Esophagus muscularis mucosa (tissue), 4 donors: ENCODE results near the gene MT1G. TPM values are rescaled to one million over a fixed set of nuclear protein-coding genes. Genes with fewer than 3 reads are reported as not detected.
"Not testable (repeated sequence)": the region's sequence is repeated elsewhere in the genome, so short reads cannot be mapped to it uniquely, and the experiment has no call there.

Experiments used
- DNase-seq: peaks from one replicate; pipeline ENCODE4 v3.0.0-alpha.2; 2017; ENCODE audit errors: extremely low spot score
- H3K27ac ChIP-seq, 4 donors: fragments of 200-600 bp; sonication (generic); replicated peaks in 1 of 4; 1 replicate in 3 of 4; 2 replicates in 1 of 4; pipeline ENCODE4 v1.5.1; 2016 to 2019; ENCODE audit warnings: mild to moderate bottlenecking in 1 of 4
- H3K27me3 ChIP-seq, 4 donors: fragments of 200-600 bp; sonication (generic); one replicate each; pipeline versions ENCODE4 v1.5.1 to v1.6.0; 2016 to 2019
- H3K36me3 ChIP-seq, 4 donors: fragments of 200-600 bp; sonication (generic); one replicate each; pipeline ENCODE4 v1.5.1; 2016 to 2019
- H3K4me1 ChIP-seq, 4 donors: fragments of 200-600 bp; sonication (generic); one replicate each; pipeline ENCODE4 v1.5.1; 2016 to 2019
- H3K4me3 ChIP-seq, 4 donors: fragments of 200-600 bp; sonication (generic); 1 replicate in 2 of 4; 2 replicates in 2 of 4; pipeline ENCODE4 v1.5.1; 2016 to 2019; ENCODE audit warnings: mild to moderate bottlenecking in 4 of 4, moderate library complexity in 1 of 4
- H3K9me3 ChIP-seq, 4 donors: fragments of 200-600 bp; sonication (generic); 1 replicate in 3 of 4; 2 replicates in 1 of 4; pipeline ENCODE4 v1.5.1; 2016 to 2019
- EP300 ChIP-seq: sonication (generic); formaldehyde crosslinking; IDR thresholded peaks from one replicate; pipeline ENCODE4 v1.6.1; 2017; ENCODE audit warnings: antibody characterized with exemption
- POLR2A ChIP-seq: fragments of 450-650 bp; IDR thresholded peaks from one replicate; pipeline ENCODE4 v1.6.1; 2017; ENCODE audit warnings: antibody characterized with exemption, moderate library complexity, mild to moderate bottlenecking, low read depth
- POLR2AphosphoS5 ChIP-seq, 2 donors: sonication (generic); formaldehyde crosslinking; IDR thresholded peaks; one replicate each; pipeline ENCODE4 v1.6.1; 2017; ENCODE audit warnings: antibody characterized with exemption in 2 of 2
- WGBS: methylation state at CpG from one replicate; pipeline ENCODE4 v1.1.5; 2018; 5-methylcytosine and 5-hydroxymethylcytosine counted together
- intact Hi-C: fragments of 100-400 bp; cut with DNase I; formaldehyde crosslinking; loops from one replicate; pipeline ENCODE4 v1.15.1; 2023
- total RNA-seq, 4 donors: library from RNA; depleted of rRNA; stranded (reverse); fragments of >200 nt; gene quantifications; one replicate each; pipeline versions ENCODE4 v1.1.0 to v1.2.1, GENCODE V29; 2016
- TF ChIP-seq, protein P1 (sequence below), 3 experiments: fragments of 200-600 bp in 2 of 3; fragments of 450-650 bp in 1 of 3; sonication (generic) in 2 of 3; IDR thresholded peaks; one replicate each; pipeline ENCODE4 v1.5.1; 2017 to 2019; ENCODE audit warnings: antibody characterized with exemption in 3 of 3, mild to moderate bottlenecking in 2 of 3, moderate library complexity in 1 of 3

Gene MT1G
- total RNA-seq, 4 donors from 2014 or later: 4.9 to 59.0 (median 19.0) TPM; not detected in 1

DNA sequence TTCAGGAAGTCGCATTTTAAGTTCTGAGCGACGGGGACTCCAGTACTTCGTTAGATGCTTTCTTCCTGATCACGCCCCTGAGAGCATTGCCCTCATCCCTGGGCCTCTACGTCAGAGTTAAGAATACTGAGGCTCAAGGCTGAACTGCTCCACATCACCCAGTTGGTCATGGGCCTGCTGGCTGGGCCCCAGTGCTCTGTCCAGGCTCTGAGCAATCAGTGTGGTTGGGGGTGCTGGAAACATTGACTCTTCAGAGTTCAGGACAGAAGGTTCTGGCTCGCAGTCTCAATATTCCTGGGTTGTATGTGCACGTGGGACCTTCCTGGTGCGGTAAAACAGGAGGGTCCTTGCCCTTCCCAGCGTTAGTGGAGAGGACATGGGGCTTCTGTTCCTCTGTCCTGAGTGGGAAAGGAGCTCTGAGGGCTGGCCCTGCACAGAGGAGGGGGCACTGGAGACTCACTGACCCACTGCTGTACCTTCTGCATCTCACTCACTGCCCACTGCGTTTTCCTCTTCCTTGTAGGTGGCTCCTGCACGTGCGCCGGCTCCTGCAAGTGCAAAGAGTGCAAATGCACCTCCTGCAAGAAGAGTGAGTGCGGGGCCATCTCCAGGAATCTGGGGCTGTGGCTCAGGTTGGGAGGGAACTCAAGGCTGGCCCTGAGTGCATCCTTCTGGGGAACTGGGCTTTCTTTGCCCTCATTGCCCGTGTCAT is 41.8 kb downstream of the MT1G start:
- H3K9me3 ChIP-seq: no peaks in the 10 kb centered on the region
- TF ChIP-seq POLR2AphosphoS5 (IDR thresholded peaks at IDR 0.05) (peak in 1 of 2 donors; percentile 67), EP300 (no peak), POLR2A (no peak)
- TF ChIP-seq, protein P1, sequence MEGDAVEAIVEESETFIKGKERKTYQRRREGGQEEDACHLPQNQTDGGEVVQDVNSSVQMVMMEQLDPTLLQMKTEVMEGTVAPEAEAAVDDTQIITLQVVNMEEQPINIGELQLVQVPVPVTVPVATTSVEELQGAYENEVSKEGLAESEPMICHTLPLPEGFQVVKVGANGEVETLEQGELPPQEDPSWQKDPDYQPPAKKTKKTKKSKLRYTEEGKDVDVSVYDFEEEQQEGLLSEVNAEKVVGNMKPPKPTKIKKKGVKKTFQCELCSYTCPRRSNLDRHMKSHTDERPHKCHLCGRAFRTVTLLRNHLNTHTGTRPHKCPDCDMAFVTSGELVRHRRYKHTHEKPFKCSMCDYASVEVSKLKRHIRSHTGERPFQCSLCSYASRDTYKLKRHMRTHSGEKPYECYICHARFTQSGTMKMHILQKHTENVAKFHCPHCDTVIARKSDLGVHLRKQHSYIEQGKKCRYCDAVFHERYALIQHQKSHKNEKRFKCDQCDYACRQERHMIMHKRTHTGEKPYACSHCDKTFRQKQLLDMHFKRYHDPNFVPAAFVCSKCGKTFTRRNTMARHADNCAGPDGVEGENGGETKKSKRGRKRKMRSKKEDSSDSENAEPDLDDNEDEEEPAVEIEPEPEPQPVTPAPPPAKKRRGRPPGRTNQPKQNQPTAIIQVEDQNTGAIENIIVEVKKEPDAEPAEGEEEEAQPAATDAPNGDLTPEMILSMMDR (IDR thresholded peaks at IDR 0.05): no peak
- 34% methylated on average over 11 of the region's 16 CpGs for WGBS
- DNase-seq: no peak
- H3K4me3 ChIP-seq: peak overlapping the region; percentile 61 to 78 (median 72)
- peaks cover 20 to 39% (median 30%) of the 10 kb centered on the region in 4 donors for H3K4me1 ChIP-seq
- H3K36me3 ChIP-seq: no peaks in the 10 kb centered on the region
- intact Hi-C loops: loop anchor here (2.0 to 10.0 kb wide), 2 partner anchors 17 to 201 kb away; partner anchors contain the start of genes AMFR and MT2A
- H3K27me3 ChIP-seq: no peaks in the 10 kb centered on the region
- peak overlapping the region; percentile 88 to 94 (median 92) for H3K27ac ChIP-seq

DNA sequence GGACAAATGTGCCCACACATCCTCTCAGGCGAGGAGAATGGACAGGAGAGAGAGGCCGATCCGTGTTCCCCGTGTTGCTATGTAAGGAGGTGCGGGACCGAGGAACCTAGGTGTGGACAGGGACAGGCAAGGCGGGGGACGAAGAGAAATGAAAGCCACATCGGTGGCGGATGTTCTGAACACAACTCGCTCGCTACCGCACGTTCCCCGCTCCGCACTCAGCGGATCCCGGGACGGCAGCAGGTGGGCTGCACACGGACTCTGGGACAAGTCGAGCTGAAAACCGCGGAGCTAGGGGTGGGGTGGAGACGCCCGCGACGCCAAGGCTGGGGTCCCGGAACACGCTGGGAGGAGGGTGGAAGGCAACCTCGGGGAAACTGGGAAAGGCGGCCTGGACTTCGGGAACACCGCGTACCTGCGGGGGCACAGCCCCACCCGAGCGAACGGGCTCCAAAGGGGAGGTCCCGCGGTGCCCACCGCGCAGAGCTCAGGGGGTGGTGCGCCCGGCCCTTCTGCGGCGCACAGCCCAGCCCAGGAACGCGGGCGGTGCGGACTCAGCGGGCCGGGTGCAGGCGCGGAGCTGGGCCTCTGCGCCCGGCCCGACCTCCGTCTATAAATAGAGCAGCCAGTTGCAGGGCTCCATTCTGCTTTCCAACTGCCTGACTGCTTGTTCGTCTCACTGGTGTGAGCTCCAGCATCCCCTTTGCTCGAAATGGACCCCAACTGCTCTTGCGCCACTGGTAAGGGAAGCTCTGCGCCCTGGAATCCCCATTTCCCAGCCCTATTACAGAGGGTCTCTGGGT is 42.5 kb downstream of the MT1G start, which contains the start of gene MT1E:
Gene MT1E, plus strand, starts transcription at position 642 of the 803 bp plus-strand sequence. Its CDS starts 71 bp downstream, at position 713.
- Histone ChIP-seq H3K9me3 (no peaks in the 10 kb centered on the region), H3K4me1 (peaks cover 20 to 40% (median 30%) of the 10 kb centered on the region in 4 donors), H3K27ac (peak within 1 kb of the TSS; percentile 88 to 94 (median 92)), H3K27me3 (no peaks in the 10 kb centered on the region), H3K36me3 (no peaks in the 10 kb centered on the region), H3K4me3 (peak within 1 kb of the TSS; percentile 61 to 78 (median 72))
- intact Hi-C loops: loop anchor here (2.0 to 10.0 kb wide), 2 partner anchors 17 to 201 kb away; partner anchors contain the start of genes AMFR and MT2A
- DNase-seq: no peak
- TF ChIP-seq, protein P1 (IDR thresholded peaks at IDR 0.05): no peak
- TF ChIP-seq EP300: peak; percentile 92
- peak; percentile 92 for TF ChIP-seq POLR2A
- TF ChIP-seq POLR2AphosphoS5 (IDR thresholded peaks at IDR 0.05): peak; percentile 85 to 99
- WGBS: 5% methylated on average over 43 of the region's 62 CpGs

DNA sequence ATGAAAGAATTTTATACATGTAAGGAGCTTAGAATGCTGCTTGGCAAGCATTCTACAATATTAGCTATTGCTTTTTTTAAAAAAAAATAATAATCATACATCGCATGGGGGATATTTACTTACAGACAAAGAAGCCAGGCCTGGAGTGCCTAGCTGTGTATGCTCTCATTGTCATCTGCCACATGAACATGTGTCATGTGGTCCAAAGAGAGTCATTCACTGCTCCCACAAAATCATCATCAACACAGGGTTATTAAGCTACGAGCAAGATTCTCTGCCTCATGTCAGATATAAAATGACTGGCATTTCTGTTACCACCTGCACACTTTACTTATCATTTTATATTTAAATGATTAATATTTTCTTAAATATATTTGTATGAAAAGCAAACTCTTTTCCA is 44.2 kb downstream of the MT1G start:
- H3K4me3 ChIP-seq: no peak overlapping the region
- H3K36me3 ChIP-seq: no peaks in the 10 kb centered on the region
- TF ChIP-seq, protein P1 (IDR thresholded peaks at IDR 0.05): no peak
- no peak for TF ChIP-seq POLR2A
- TF ChIP-seq EP300: no peak
- TF ChIP-seq POLR2AphosphoS5 (IDR thresholded peaks at IDR 0.05): no peak
- H3K27me3 ChIP-seq: no peaks in the 10 kb centered on the region
- no peak overlapping the region for H3K27ac ChIP-seq
- DNase-seq: no peak
- intact Hi-C loops: loop anchor here (2.0 to 10.0 kb wide), 2 partner anchors 15 to 199 kb away; partner anchors contain the start of genes AMFR and MT2A
- no peaks in the 10 kb centered on the region for H3K9me3 ChIP-seq
- H3K4me1 ChIP-seq: peaks cover 24 to 40% (median 30%) of the 10 kb centered on the region in 4 donors
- WGBS: 97% methylated on average over 2 of the region's 2 CpGs

DNA sequence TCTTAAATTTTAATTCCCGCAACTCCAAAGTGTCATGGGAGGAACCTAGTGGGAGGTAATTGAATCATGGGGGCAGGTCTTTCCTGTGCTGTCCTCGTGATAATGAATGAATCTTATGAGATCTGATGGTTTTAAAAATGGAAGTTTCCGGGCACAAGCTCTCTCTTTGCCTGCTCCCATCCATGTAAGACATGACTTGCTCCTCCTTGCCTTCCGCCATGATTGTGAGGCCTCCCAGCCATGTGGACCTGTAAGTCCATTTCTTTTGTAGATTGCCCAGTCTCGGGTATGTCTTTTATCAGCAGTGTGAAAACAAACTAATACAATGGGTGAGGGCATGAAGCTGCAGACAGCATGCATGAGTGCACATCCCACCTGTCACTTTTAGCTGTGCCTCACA is 44.7 kb downstream of the MT1G start:
- not testable (repeated sequence) for H3K36me3 ChIP-seq, DNase-seq, H3K9me3 ChIP-seq, H3K4me3 ChIP-seq, H3K27me3 ChIP-seq, H3K27ac ChIP-seq
- H3K4me1 ChIP-seq: peaks cover 29 to 43% (median 30%) of the 10 kb centered on the region in 4 donors
- WGBS: 91% methylated on average over 5 of the region's 5 CpGs
- intact Hi-C loops: loop anchor here (10.0 kb wide), 1 partner anchor 198 kb away; the partner anchor contains the start of gene AMFR

DNA sequence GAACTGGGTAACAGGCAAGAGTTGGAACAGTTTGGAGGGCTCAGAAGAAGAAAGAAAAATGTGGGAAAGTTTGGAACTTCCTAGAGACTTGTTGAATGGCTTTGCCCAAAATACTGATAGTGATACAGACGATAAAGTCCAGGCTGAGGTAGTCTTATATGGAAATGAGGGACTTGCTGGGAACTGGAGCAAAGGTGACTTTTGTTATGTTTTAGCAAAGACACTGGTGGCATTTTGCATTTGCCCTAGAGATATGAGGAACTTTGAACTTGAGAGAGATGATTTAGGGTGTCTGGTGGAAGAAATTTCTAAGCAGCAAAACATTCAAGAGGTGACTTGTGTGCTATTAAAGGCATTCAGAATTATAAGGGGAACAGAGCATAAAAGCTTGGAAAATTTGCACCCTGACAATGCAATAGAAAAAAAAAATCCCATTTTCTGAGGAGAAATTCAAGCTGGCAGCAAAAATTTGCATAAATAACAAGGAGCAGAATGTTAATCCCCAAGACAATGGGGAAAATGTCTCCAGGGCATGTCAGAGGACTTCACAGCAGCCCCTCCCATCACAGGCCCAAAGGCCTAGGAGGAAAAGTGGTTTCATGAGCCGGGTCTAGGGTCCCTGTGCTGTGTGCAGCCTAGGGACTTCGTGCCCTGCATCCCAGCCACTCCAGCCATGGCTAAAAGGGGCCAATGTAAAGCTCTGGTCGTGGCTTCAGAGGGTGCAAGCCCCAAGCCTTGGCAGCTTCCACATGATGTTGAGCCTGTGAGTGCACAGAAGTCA is 46.0 kb downstream of the MT1G start:
- not testable (repeated sequence) for H3K9me3 ChIP-seq, DNase-seq, H3K27me3 ChIP-seq, H3K4me3 ChIP-seq, H3K36me3 ChIP-seq
- intact Hi-C loops: loop anchor here (10.0 kb wide), 1 partner anchor 197 kb away; the partner anchor contains the start of gene AMFR
- H3K4me1 ChIP-seq: peaks cover 32 to 45% (median 35%) of the 10 kb centered on the region in 4 donors
- 80% methylated on average over 4 of the region's 4 CpGs for WGBS
- H3K27ac ChIP-seq: peak overlapping the region in 3 of 4 donors; percentile 27 to 35 (median 27)
